Coronary artery (tissue), 2 donors: ENCODE results near the gene HS6ST3.

Experiments used
- DNase-seq: peaks from one replicate; pipeline ENCODE4 v3.0.0-alpha.2; 2017; ENCODE audit warnings: low spot score
- H3K27ac ChIP-seq, 2 donors: fragments of 200-600 bp; sonication (generic); one replicate each; pipeline ENCODE4 v1.5.1; 2016 to 2019
- H3K4me3 ChIP-seq: fragments of 200-600 bp; sonication (generic); 2 replicates; pipeline ENCODE4 v1.5.1; 2016; ENCODE audit warnings: mild to moderate bottlenecking, moderate library complexity
- CTCF ChIP-seq: fragments of 200-600 bp; sonication (generic); IDR thresholded peaks from one replicate; pipeline ENCODE4 v1.5.1; 2019; ENCODE audit warnings: antibody characterized with exemption

Gene HS6ST3

GRCh38 chr13:96229356-96229755 lies 139.4 kb downstream of the HS6ST3 start:
- TF ChIP-seq CTCF, result no peak
- Histone ChIP-seq H3K27ac (no peak overlapping the region), H3K4me3 (no peak overlapping the region)
- no peak for DNase-seq

- Histone ChIP-seq H3K27ac (no peak overlapping the region), H3K4me3 (no peak overlapping the region)
- no peak for DNase-seq
These were observed 148.3 kb downstream of the HS6ST3 start for GRCh38 chr13:96238241-96238640.

GRCh38 chr13:96238861-96239260 lies 149.0 kb downstream of the HS6ST3 start:
- H3K27ac ChIP-seq, result no peak overlapping the region
- no peak for DNase-seq
- no peak for TF ChIP-seq CTCF
- no peak overlapping the region for H3K4me3 ChIP-seq

More at GRCh38 chr13:96238241-96238640, 148.3 kb downstream of the HS6ST3 start:
- no peak for TF ChIP-seq CTCF

GRCh38 chr13:96243376-96243775 lies 153.5 kb downstream of the HS6ST3 start:
- Histone ChIP-seq H3K4me3 (no peak overlapping the region), H3K27ac (no peak overlapping the region)
- TF ChIP-seq CTCF, result no peak
- no peak for DNase-seq

GRCh38 chr13:96248103-96248502 lies 158.2 kb downstream of the HS6ST3 start:
- TF ChIP-seq CTCF, result no peak
- H3K4me3 ChIP-seq, result no peak overlapping the region
- H3K27ac ChIP-seq, result no peak overlapping the region
- no peak for DNase-seq

- no peak overlapping the region for H3K4me3 ChIP-seq
- TF ChIP-seq CTCF, result no peak
- DNase-seq, result no peak
- H3K27ac ChIP-seq, result no peak overlapping the region
These were observed 159.1 kb downstream of the HS6ST3 start for GRCh38 chr13:96248996-96249395.

GRCh38 chr13:96252903-96253302 lies 163.0 kb downstream of the HS6ST3 start:
- no peak overlapping the region for H3K27ac ChIP-seq
- TF ChIP-seq CTCF, result no peak
- H3K4me3 ChIP-seq, result no peak overlapping the region
- no peak for DNase-seq
